HEK293 (cell line): Measurements from ENCODE around the gene NBDY.

Experiments used
- CTCF ChIA-PET: fragments of 350-600 bp; formaldehyde crosslinking; extraction: SDS; loops from one replicate; lab custom pipeline; 2021; ENCODE audit warnings: antibody characterized with exemption; lab: Yijun Ruan, JAX
- POLR2A ChIA-PET: fragments of 300-600 bp; formaldehyde crosslinking; extraction: SDS; loops from one replicate; lab custom pipeline; 2020; ENCODE audit warnings: antibody characterized with exemption, inconsistent platforms; lab: Yijun Ruan, JAX
- H3K27ac ChIP-seq: fragments of 200-500 bp; sonication (Bioruptor generic); 2 replicates; pipeline ENCODE4 v1.5.1; 2014; ENCODE audit warnings: low read depth, low read length, control low read depth, inconsistent platforms; ENCODE audit errors: extremely low read depth
- H3K36me3 ChIP-seq, 2 experiments: fragments of 200-500 bp in 1 of 2; sonication (Bioruptor generic) in 1 of 2; 1 replicate in 1 of 2; 2 replicates in 1 of 2; pipeline ENCODE4 v1.5.1; 2014 to 2017; ENCODE audit warnings: inconsistent platforms in 2 of 2, low read length in 2 of 2; ENCODE audit not compliant: control insufficient read depth in 2 of 2, insufficient read depth in 1 of 2
- H3K4me1 ChIP-seq: fragments of 200-500 bp; sonication (Bioruptor generic); 2 replicates; pipeline ENCODE4 v1.5.1; 2014; ENCODE audit warnings: mild to moderate bottlenecking, low read length, inconsistent platforms; ENCODE audit not compliant: control insufficient read depth, insufficient read depth
- H3K4me3 ChIP-seq: 2 replicates; pipeline ENCODE4 v1.5.1; 2011; ENCODE audit warnings: low read depth, mild to moderate bottlenecking, control low read depth, low read length, moderate library complexity
- H3K9me3 ChIP-seq: fragments of 200-500 bp; sonication (Bioruptor generic); 2 replicates; pipeline ENCODE4 v1.5.1; 2014; ENCODE audit warnings: low read depth, low read length, inconsistent platforms; ENCODE audit not compliant: control insufficient read depth, insufficient read depth
- CTCF ChIP-seq: fragments of 450-650 bp; formaldehyde crosslinking; IDR thresholded peaks from 2 replicates; pipeline ENCODE4 v1.5.1; 2016; ENCODE audit warnings: missing biosample characterization, missing genetic modification characterization
- SCRT1 ChIP-seq: fragments of 450-650 bp; formaldehyde crosslinking; IDR thresholded peaks from 2 replicates; pipeline ENCODE4 v1.5.1; 2016; ENCODE audit warnings: missing biosample characterization, missing genetic modification characterization, borderline replicate concordance
- SP3 ChIP-seq: fragments of 450-650 bp; formaldehyde crosslinking; IDR thresholded peaks from 2 replicates; pipeline ENCODE4 v1.5.1; 2016; ENCODE audit warnings: missing biosample characterization, missing genetic modification characterization
- ZBTB21 ChIP-seq: fragments of 450-650 bp; formaldehyde crosslinking; IDR thresholded peaks from 2 replicates; pipeline ENCODE4 v1.5.1; 2017; ENCODE audit warnings: missing biosample characterization, missing genetic modification characterization
- ZEB2 ChIP-seq: fragments of 450-650 bp; formaldehyde crosslinking; IDR thresholded peaks from 2 replicates; pipeline ENCODE4 v1.5.1; 2016; ENCODE audit warnings: missing biosample characterization, missing genetic modification characterization
- ZFP69B ChIP-seq: fragments of 450-650 bp; formaldehyde crosslinking; IDR thresholded peaks from 2 replicates; pipeline ENCODE4 v1.5.1; 2016; ENCODE audit warnings: missing biosample characterization, missing genetic modification characterization
- ZNF341 ChIP-seq: fragments of 450-650 bp; formaldehyde crosslinking; IDR thresholded peaks from 2 replicates; pipeline ENCODE4; 2016; ENCODE audit warnings: low read depth, missing biosample characterization, missing genetic modification characterization
- ZNF354C ChIP-seq: fragments of 450-650 bp; formaldehyde crosslinking; IDR thresholded peaks from 2 replicates; pipeline ENCODE4 v1.5.1; 2016; ENCODE audit warnings: missing biosample characterization, missing genetic modification characterization, low read depth, borderline replicate concordance
- ZNF449 ChIP-seq: fragments of 450-650 bp; formaldehyde crosslinking; IDR thresholded peaks from 2 replicates; pipeline ENCODE4 v1.5.1; 2017; ENCODE audit warnings: missing biosample characterization, mild to moderate bottlenecking, missing genetic modification characterization, moderate library complexity
- ZNF580 ChIP-seq: fragments of 450-650 bp; formaldehyde crosslinking; IDR thresholded peaks from 2 replicates; pipeline ENCODE4 v1.5.1; 2016; ENCODE audit warnings: missing biosample characterization, missing genetic modification characterization
- ZNF629 ChIP-seq: fragments of 450-650 bp; formaldehyde crosslinking; IDR thresholded peaks from 2 replicates; pipeline ENCODE4 v1.5.1; 2017; ENCODE audit warnings: missing biosample characterization, missing genetic modification characterization
- ZNF658 ChIP-seq: fragments of 450-650 bp; formaldehyde crosslinking; IDR thresholded peaks from 2 replicates; pipeline ENCODE4; 2016; ENCODE audit warnings: missing biosample characterization, missing genetic modification characterization
- ZNF664 ChIP-seq: fragments of 450-650 bp; formaldehyde crosslinking; IDR thresholded peaks from 2 replicates; pipeline ENCODE4 v1.5.1; 2016; ENCODE audit warnings: missing biosample characterization, missing genetic modification characterization
- ZNF830 ChIP-seq: fragments of 450-650 bp; IDR thresholded peaks from 2 replicates; pipeline ENCODE4 v1.5.0; 2018; ENCODE audit warnings: missing biosample characterization, missing genetic modification characterization, low read depth, mild to moderate bottlenecking, moderate library complexity
- ZSCAN30 ChIP-seq: fragments of 450-650 bp; IDR thresholded peaks from 2 replicates; pipeline ENCODE4 v1.5.1; 2018; ENCODE audit warnings: missing biosample characterization, mild to moderate bottlenecking, missing genetic modification characterization, moderate library complexity
- TF ChIP-seq, protein P1 (sequence below): fragments of 450-650 bp; formaldehyde crosslinking; conservative IDR thresholded peaks from 2 replicates; pipeline ENCODE4 v1.5.1; 2016; ENCODE audit warnings: low read depth, missing biosample characterization, missing genetic modification characterization
- TF ChIP-seq, protein P2 (sequence below): fragments of 450-650 bp; formaldehyde crosslinking; conservative IDR thresholded peaks from 2 replicates; pipeline ENCODE4 v1.5.1; 2016; ENCODE audit warnings: low read depth, missing biosample characterization, missing genetic modification characterization
- TF ChIP-seq, protein P3 (sequence below): fragments of 450-650 bp; formaldehyde crosslinking; IDR thresholded peaks from 2 replicates; pipeline ENCODE4 v1.5.1; 2016; ENCODE audit warnings: missing biosample characterization, missing genetic modification characterization
- TF ChIP-seq, protein P4 (sequence below): fragments of 450-650 bp; formaldehyde crosslinking; IDR thresholded peaks from 2 replicates; pipeline ENCODE4 v1.5.1; 2016; ENCODE audit warnings: missing biosample characterization, missing genetic modification characterization

The NBDY gene, protein sequence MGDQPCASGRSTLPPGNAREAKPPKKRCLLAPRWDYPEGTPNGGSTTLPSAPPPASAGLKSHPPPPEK

DNA sequence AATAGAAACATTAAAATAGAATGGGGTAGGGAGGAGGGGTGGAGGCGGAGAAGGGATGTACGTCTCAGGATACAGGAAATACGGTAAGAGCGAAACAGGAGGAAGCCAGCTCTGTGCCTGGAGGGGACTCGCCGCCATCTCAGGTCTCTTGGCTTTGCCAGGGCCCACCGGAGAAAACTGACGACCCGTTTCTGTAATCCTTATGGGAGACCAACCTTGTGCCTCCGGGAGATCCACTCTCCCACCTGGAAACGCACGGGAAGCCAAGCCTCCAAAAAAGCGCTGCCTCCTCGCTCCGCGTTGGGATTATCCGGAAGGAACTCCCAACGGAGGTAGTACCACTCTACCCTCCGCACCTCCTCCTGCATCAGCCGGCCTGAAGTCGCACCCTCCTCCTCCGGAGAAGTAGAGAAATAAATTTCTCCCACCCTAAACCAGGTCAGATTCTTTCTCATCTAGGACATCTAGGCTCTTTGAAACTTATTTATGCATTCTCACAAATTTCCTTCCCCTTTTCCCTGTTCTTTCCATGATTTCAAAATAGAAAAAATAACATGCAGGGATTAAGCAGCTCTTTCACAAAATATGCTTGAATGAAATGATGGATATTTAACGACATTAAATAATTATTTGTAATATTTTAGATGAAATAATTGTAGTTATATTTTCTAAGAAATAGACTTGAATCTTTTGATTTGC is at the start of gene NBDY:
TSS of gene NBDY (plus strand) at position 92 of the 699 bp plus-strand sequence. CDS start at position 203, 111 bp downstream.
- Histone ChIP-seq H3K27ac (peak within 1 kb of the TSS; percentile 58), H3K4me1 (no peaks in the 10 kb centered on the region), H3K36me3 (peaks cover 0 to 4% of the 10 kb centered on the region in 2 experiments; a peak in 1 of 3 replicates), H3K4me3 (peak within 1 kb of the TSS; percentile 82), H3K9me3 (no peaks in the 10 kb centered on the region)
- CTCF ChIA-PET, result interaction anchor here (0.6 to 5.5 kb wide), 6 partner anchors 9 to 1717 kb away, joined by 3 to 31 read pairs (median 4); no protein-coding TSS in a partner anchor
- POLR2A ChIA-PET, result interaction anchor here (1.0 kb wide), 1 partner anchor 266 kb away, joined by 3 read pairs; the partner anchor contains the start of gene SPIN3
- TF ChIP-seq ZFP69B (tag by site-specific recombination) (peak; percentile 78; the same call in 1 of the 2 replicates), ZNF580 (tag by site-specific recombination) (peak; percentile 84), ZNF354C (no peak), ZNF830 (tag by site-specific recombination) (no peak), SP3 (peak; percentile 45), ZNF629 (tag by site-specific recombination) (peak; percentile 70), SCRT1 (no peak), ZNF341 (peak; percentile 47), ZNF449 (tag by site-specific recombination) (no peak), ZBTB21 (tag by site-specific recombination) (0 out of 2 replicates have a peak, but pooled peaks have one; percentile 21), ZNF658 (tag by site-specific recombination) (no peak), CTCF (no peak), ZSCAN30 (tag by site-specific recombination) (peak; percentile 69; the same call in 1 of the 2 replicates), ZEB2 (tag by site-specific recombination) (0 out of 2 replicates have a peak, but pooled peaks have one; percentile 26), ZNF664 (tag by site-specific recombination) (0 out of 2 replicates have a peak, but pooled peaks have one; percentile 6)
- TF ChIP-seq, protein P1, sequence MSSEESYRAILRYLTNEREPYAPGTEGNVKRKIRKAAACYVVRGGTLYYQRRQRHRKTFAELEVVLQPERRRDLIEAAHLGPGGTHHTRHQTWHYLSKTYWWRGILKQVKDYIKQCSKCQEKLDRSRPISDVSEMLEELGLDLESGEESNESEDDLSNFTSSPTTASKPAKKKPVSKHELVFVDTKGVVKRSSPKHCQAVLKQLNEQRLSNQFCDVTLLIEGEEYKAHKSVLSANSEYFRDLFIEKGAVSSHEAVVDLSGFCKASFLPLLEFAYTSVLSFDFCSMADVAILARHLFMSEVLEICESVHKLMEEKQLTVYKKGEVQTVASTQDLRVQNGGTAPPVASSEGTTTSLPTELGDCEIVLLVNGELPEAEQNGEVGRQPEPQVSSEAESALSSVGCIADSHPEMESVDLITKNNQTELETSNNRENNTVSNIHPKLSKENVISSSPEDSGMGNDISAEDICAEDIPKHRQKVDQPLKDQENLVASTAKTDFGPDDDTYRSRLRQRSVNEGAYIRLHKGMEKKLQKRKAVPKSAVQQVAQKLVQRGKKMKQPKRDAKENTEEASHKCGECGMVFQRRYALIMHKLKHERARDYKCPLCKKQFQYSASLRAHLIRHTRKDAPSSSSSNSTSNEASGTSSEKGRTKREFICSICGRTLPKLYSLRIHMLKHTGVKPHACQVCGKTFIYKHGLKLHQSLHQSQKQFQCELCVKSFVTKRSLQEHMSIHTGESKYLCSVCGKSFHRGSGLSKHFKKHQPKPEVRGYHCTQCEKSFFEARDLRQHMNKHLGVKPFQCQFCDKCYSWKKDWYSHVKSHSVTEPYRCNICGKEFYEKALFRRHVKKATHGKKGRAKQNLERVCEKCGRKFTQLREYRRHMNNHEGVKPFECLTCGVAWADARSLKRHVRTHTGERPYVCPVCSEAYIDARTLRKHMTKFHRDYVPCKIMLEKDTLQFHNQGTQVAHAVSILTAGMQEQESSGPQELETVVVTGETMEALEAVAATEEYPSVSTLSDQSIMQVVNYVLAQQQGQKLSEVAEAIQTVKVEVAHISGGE (tag by site-specific recombination), result peak; percentile 84
- TF ChIP-seq, protein P2, sequence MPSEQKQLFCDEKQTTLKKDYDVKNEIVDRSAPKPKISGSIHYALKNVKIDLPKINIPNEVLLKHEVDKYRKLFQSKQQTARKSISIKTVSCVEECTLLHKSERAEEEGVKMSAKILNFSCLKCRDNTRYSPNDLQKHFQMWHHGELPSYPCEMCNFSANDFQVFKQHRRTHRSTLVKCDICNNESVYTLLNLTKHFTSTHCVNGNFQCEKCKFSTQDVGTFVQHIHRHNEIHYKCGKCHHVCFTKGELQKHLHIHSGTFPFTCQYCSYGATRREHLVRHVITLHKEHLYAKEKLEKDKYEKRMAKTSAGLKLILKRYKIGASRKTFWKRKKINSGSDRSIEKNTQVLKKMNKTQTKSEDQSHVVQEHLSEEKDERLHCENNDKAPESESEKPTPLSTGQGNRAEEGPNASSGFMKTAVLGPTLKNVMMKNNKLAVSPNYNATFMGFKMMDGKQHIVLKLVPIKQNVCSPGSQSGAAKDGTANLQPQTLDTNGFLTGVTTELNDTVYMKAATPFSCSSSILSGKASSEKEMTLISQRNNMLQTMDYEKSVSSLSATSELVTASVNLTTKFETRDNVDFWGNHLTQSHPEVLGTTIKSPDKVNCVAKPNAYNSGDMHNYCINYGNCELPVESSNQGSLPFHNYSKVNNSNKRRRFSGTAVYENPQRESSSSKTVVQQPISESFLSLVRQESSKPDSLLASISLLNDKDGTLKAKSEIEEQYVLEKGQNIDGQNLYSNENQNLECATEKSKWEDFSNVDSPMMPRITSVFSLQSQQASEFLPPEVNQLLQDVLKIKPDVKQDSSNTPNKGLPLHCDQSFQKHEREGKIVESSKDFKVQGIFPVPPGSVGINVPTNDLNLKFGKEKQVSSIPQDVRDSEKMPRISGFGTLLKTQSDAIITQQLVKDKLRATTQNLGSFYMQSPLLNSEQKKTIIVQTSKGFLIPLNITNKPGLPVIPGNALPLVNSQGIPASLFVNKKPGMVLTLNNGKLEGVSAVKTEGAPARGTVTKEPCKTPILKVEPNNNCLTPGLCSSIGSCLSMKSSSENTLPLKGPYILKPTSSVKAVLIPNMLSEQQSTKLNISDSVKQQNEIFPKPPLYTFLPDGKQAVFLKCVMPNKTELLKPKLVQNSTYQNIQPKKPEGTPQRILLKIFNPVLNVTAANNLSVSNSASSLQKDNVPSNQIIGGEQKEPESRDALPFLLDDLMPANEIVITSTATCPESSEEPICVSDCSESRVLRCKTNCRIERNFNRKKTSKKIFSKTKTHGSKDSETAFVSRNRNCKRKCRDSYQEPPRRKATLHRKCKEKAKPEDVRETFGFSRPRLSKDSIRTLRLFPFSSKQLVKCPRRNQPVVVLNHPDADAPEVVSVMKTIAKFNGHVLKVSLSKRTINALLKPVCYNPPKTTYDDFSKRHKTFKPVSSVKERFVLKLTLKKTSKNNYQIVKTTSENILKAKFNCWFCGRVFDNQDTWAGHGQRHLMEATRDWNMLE (tag by site-specific recombination), result 0 out of 2 replicates have a peak, but pooled peaks have one; percentile 42
- TF ChIP-seq, protein P3, sequence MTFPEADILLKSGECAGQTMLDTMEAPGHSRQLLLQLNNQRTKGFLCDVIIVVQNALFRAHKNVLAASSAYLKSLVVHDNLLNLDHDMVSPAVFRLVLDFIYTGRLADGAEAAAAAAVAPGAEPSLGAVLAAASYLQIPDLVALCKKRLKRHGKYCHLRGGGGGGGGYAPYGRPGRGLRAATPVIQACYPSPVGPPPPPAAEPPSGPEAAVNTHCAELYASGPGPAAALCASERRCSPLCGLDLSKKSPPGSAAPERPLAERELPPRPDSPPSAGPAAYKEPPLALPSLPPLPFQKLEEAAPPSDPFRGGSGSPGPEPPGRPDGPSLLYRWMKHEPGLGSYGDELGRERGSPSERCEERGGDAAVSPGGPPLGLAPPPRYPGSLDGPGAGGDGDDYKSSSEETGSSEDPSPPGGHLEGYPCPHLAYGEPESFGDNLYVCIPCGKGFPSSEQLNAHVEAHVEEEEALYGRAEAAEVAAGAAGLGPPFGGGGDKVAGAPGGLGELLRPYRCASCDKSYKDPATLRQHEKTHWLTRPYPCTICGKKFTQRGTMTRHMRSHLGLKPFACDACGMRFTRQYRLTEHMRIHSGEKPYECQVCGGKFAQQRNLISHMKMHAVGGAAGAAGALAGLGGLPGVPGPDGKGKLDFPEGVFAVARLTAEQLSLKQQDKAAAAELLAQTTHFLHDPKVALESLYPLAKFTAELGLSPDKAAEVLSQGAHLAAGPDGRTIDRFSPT, result 0 out of 2 replicates have a peak, but pooled peaks have one; percentile 41
- TF ChIP-seq, protein P4, sequence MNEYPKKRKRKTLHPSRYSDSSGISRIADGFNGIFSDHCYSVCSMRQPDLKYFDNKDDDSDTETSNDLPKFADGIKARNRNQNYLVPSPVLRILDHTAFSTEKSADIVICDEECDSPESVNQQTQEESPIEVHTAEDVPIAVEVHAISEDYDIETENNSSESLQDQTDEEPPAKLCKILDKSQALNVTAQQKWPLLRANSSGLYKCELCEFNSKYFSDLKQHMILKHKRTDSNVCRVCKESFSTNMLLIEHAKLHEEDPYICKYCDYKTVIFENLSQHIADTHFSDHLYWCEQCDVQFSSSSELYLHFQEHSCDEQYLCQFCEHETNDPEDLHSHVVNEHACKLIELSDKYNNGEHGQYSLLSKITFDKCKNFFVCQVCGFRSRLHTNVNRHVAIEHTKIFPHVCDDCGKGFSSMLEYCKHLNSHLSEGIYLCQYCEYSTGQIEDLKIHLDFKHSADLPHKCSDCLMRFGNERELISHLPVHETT (tag by site-specific recombination), result 0 out of 2 replicates have a peak, but pooled peaks have one; percentile 29
